Fibroblast of mammary gland (primary cell): ENCODE data around the gene IRX4.

Experiments
- DNase-seq: peaks from one replicate; pipeline ENCODE4 v3.0.0-alpha.2; 2010; ENCODE audit warnings: low read depth
- H3K4me3 ChIP-seq: 2 replicates; pipeline ENCODE4 v1.5.1; 2011; ENCODE audit warnings: low read depth, mild to moderate bottlenecking, low read length, moderate library complexity; ENCODE audit not compliant: control insufficient read depth
- TF ChIP-seq, protein P1 (sequence below): conservative IDR thresholded peaks from 2 replicates; pipeline ENCODE4 v1.5.1; 2011; ENCODE audit warnings: low read depth, low read length, inconsistent platforms; ENCODE audit not compliant: control insufficient read depth, insufficient read depth

The IRX4 gene

DNA sequence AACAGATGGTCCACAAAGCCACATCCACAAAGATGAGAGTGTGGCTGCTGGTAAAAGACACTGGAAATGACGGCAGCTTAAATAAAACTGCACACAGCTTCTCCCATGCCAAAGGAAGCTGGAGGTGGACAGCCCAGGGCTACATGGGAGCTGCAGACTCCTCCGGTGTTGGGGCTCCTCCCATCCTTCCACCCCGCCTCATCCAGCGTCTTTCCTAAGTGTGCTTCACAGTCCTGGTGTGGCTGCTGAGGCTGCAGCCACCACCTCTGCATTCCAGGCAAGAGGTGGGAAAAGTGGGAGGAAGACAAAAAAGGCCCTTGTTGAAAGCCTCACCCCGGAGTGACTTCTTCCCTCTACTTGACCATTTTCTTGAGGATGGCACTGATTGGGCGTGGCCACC lies 37.0 kb upstream of the IRX4 start:
- H3K4me3 ChIP-seq, result no peak overlapping the region
- TF ChIP-seq, protein P1, sequence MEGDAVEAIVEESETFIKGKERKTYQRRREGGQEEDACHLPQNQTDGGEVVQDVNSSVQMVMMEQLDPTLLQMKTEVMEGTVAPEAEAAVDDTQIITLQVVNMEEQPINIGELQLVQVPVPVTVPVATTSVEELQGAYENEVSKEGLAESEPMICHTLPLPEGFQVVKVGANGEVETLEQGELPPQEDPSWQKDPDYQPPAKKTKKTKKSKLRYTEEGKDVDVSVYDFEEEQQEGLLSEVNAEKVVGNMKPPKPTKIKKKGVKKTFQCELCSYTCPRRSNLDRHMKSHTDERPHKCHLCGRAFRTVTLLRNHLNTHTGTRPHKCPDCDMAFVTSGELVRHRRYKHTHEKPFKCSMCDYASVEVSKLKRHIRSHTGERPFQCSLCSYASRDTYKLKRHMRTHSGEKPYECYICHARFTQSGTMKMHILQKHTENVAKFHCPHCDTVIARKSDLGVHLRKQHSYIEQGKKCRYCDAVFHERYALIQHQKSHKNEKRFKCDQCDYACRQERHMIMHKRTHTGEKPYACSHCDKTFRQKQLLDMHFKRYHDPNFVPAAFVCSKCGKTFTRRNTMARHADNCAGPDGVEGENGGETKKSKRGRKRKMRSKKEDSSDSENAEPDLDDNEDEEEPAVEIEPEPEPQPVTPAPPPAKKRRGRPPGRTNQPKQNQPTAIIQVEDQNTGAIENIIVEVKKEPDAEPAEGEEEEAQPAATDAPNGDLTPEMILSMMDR, result no peak
- DNase-seq, result no peak

DNA sequence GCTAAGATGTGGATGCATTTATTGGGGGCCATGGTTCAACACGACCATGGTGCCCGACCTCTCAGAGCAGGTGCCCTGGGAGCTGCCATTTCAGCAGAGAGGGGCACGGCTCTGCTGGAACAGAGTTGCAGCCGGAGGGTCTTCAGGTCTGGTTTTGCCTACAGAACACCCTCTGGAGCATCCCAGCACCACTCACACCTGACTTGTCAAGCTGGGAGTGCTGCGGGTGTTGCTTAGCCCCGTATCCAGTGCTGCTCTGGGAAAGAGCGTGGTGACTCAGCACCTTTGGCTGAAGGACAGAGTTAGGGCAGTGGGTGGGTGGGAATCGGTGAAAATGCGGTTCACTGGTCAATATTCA lies 36.5 kb upstream of the IRX4 start:
- TF ChIP-seq, protein P1, result no peak
- DNase-seq, result no peak
- H3K4me3 ChIP-seq, result no peak overlapping the region

DNA sequence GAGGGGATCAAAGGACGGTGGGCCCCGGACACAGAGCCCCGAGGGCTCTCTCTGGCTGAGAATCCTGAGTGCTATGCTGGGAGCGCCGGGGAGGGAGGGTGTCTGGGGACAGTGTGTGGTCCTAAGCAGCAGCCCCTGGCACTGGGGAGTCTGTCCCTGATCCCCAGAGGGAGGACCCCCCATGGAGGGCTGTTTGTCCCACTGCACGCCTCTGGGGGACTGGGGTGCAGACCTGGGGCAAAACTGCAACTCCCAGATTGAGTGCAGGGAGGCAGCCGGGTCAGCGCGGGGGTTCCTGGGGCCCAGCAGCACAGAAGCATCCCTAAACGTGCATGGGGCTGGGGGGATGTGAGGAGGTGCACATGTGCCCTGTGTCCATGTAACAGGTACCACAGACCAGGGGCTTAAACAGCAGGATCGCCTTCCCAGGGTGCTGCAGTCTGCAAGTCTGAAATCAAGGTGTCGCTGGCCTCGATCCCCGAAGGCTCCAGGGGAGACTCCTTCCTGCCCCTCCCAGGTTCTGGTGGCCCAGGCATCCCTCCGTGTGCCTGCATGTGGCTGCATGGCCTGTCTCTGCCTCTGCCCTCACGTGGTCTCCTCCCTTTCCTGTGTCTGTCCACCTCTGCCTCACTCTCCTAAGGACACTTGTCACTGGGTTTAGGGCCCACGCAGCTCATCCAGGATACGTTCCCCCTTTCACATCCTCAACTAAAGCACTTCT lies 35.9 kb upstream of the IRX4 start:
- TF ChIP-seq, protein P1, result no peak
- no peak for DNase-seq
- no peak overlapping the region for H3K4me3 ChIP-seq

DNA sequence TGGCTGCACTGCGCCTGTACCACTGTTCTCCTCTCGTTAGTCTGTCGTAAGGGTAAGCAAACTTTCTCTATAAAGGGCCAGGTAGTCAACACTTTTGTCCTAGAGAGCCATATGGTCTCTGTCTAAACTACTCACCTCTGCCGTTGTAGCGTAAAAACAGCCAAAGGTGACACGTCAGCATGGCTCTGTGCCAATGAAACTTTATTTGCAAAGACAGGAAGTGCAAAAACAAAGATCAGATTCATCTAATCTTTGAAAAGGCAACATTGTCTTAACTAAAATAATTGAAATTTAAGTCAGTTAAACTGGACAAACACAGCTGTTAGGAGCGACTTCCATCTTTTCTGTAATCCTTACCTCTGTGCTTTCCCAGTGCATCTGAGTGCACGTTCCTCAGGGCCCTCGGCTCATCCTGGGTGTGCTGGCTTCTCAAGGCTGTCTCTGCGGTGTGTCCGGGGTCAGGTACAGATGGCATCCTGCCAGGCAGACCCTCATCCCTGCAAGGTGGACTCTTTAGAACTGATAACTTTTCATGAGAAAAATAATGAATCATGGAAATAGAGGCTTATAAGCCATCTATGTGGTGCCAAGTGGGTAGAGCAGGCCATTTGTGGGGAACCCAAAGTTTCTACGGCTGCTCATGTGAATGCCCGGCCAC lies 35.2 kb upstream of the IRX4 start:
- TF ChIP-seq, protein P1, result no peak
- no peak overlapping the region for H3K4me3 ChIP-seq
- DNase-seq, result no peak

DNA sequence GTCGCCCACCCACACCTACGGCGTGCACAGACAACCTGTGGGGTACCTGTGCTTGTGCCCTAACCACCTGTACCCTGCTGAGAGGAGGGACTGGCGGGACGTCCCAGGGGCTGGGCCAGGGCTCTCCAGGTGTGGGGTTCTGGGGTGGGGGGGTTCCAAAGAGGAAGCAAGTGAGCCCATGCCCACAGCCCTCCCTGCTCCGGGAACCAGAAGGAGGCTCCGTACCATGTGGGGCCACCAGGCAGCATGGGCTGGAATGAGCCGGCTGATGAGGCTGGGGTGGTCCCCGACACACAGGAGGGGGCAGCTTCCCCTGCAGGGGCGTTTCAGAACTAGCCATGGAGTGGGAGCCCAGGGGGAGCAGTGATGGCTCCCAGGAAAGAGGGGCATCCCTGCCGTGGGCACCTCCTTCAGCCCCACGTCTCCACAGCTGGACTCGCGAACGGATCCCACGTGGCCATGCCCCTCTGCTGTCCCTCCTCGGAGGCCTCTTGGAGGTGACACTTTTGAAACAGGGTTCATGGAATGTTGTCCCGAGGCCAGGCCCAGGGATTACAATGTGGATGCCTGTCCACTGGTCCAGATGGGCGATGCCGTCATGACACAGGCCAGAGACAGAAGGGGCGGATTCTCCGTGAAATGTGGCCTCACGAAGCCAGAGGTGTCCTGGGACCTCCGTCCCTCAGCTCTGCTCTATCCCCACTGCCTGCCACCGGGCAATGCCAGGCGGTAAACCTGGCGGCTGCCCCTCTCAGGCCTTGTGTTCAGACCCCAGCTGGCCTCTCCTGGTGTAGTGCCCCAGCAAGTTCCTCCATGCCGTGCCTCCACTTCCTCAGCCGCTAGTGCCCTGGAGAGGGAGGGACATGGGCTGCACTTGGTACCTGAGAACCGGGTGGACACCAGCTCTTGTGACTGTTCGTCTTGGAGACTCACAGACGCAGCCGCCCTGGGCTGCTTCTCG lies 33.6 kb upstream of the IRX4 start:
- H3K4me3 ChIP-seq, result no peak overlapping the region
- TF ChIP-seq, protein P1, result no peak
- no peak for DNase-seq

DNA sequence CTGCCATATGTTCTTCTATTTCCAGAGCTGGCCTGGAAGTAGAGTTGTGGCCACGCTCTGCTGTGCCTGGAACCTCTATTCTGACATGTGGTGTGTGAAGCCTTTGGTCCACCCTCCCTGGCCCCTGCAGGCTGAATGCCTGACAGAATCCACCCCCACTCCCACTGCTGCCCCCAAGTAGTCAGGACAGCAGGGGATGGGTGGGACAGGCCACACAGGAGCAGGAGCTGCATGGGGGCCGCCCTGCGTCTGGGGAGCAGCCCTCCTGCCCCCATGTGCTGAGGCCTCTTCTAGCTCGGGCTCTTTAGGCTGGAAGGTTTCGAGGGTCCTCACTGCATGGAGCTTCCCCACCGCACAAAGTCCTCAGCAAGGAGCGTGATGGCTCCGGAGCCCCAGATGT lies 32.6 kb upstream of the IRX4 start:
- no peak for DNase-seq
- TF ChIP-seq, protein P1, result no peak
- H3K4me3 ChIP-seq, result no peak overlapping the region
